NOMO-1 (cell line): ENCODE measurements around the gene EHHADH.
"Not testable (repeated sequence)": the region's sequence is repeated elsewhere in the genome, so short reads cannot be mapped to it uniquely, and the experiment has no call there.

Experiments used
- DNase-seq, 2 experiments: peaks; one replicate each; lab custom pipeline; 2025; ENCODE audit not compliant: unreplicated experiment in 2 of 2; lab: John Stamatoyannopoulos, UW

The EHHADH gene

GRCh38 chr3:185253133-185253532 is 716 bp downstream of the EHHADH start:
- DNase-seq, result not testable (repeated sequence)

DNA sequence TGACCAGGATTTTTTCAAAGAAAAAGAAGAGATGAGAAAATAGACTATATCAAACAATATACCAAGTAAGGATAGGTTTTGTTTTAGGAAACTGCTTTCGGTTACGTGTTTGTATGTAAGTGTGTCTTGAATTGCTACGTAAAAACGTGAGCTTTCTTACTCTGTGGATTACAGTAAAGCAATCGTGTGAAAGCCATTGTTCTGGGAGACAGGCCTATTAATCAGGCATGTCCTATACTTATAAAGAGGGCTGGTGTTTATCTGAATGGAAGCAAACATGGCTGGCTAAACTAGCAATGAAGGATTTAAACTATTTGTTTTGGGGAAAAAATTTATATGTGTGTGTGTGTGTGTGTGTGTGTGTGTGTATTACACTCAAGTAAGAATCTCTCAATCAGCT is 2.6 kb downstream of the EHHADH start:
- DNase-seq, result no peak

DNA sequence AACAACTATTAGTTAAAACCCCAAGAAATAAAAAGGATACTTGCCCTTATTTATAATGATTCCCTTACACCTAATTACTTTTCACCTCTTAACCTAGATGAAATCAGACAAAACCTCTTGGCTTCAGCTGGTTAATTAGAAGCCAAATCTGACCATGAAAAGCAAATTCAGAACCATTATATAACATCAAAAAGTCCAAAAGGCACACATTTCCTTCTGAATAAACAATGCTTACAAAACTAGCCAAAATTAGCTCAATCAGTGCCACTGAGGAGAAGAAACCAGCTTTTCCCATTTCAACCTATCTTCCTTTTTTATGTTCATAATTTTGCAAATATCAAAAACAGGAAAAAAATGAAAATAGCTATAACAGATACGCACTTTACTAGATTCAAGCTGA is 3.2 kb downstream of the EHHADH start:
- no peak for DNase-seq

DNA sequence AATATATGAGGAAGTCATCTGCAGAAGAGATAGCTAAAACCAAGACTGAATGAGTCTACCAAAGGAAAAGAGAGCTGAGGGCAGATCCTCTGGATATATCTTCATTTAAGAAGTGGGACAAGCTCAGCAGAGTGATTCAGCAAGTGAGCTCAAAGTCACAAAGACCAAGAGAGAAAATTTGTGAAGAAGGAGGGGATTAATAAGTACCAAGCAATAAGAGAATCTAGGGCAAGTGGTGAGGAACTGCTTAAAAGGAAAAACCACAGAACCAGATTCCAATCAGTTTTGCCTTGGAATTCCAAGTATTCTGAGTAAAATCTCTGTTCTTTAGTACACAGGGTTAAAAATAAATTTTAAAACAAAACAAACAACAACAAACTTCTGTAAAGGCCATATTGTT is 3.6 kb downstream of the EHHADH start:
- DNase-seq, result no peak

DNA sequence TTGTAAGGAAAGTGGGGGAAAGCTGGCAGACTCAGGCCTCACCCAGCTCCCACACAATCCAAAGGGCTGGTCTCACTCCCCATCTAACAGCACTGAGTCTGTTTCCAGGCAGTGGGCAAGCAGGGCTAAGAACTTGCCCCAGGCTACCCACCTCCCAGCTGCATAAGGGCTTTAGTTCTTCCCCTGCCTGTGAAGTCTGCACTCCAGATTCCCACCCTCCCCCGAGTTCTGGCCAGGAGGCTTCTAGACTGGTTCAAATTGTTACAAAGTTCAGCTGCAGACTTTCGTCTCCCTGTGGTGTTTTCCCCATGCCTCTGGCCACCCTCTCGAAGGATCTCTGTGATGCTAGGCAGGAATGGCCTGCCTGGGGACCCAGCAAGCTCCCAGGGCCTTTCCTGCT is 11.2 kb downstream of the EHHADH start:
- no peak for DNase-seq

DNA sequence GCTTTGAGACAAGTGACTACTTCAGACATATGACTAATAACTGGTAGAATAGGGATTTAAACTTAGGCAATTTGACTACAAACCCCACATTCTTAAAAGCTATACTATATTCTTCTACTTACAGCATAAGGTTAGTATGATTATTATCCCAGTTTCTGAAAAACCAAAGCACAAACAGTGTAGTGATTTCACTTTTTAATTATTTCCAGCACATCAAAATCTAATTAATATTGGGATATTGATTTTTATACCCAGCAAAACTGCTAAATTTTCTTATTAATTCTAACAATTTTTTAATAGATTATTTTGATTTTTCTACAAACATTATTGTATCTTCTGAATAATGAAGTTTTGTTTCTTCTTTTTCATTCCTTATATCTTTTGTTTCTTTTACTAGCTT is 16.9 kb downstream of the EHHADH start:
- no peak for DNase-seq

GRCh38 chr3:185233328-185233727 is 20.5 kb downstream of the EHHADH start:
- no peak for DNase-seq

- not testable (repeated sequence) for DNase-seq
Measured at GRCh38 chr3:185226526-185226925, 27.3 kb downstream of the EHHADH start.

DNA sequence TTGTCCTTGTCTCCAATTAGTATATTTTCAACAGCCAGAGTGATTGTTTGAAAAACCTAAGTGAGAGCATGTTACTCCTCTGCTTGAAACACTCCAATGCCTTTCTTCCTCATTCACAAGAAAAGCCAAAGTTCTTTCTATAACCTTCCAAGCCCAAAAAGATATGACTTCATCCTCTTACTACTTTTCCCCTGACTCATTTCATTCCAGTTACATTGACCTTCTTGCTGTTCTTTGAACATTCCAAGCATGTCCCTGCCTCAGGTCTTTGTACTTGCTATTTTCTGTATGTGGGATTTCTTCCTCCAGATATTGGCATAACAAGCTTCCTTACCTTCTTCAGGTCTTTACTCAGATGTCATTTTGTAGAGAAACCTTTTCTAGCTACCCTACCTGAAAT is 28.3 kb downstream of the EHHADH start:
- no peak for DNase-seq

DNA sequence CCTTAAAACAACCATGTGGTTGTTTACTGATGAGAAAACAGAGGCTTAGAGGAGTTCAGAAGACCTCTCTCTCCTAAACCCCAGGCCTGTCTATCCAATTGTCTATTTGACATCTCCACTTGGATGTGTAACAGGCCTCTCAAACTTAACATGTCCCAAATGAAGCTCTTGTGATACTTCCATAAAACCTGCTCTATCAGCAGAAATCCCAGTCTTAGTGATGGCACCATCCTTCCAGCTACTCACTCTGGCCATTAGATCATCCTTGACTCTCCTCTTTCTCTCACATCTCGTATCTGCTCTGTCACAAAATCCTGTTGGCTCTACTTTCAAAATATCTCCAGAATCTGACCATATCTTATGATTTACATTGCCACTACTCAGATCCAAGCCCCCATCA is 28.8 kb downstream of the EHHADH start:
- DNase-seq, result no peak

DNA sequence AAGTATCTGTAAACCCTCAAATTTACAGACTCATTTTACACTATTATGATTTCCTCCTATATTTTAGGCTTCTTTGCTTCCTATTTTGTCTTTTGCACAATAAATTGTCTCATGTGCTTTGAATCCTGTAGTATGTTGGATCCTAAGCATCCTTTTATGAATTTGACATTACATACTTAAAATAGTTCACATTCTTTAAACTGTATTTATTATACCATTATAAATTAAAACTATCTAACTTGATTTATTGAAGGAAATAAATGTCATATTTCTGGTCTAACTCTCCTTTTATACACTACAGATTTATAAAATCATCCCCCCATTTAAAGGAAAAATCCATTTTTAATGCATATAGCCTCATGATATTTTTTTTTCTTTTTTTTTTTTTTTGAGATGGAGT is 32.6 kb downstream of the EHHADH start:
- DNase-seq, result no peak

DNA sequence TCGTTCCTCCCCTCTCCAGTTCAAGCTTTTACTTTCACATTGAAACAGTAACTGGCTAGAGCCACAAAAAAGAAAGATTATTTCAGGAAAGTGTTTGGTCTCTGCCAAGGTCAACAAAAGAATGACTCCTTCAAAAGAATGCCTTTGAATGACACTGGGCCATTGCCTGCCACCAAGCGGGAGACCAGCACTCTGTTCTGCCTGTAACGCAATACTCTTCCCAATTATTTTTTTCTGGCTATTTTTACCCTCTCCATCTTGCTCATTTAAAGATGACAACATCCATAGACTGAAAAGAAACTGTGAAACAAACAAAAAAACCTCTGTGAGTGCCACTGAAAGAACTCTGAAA is 37.3 kb downstream of the EHHADH start:
- no peak for DNase-seq

DNA sequence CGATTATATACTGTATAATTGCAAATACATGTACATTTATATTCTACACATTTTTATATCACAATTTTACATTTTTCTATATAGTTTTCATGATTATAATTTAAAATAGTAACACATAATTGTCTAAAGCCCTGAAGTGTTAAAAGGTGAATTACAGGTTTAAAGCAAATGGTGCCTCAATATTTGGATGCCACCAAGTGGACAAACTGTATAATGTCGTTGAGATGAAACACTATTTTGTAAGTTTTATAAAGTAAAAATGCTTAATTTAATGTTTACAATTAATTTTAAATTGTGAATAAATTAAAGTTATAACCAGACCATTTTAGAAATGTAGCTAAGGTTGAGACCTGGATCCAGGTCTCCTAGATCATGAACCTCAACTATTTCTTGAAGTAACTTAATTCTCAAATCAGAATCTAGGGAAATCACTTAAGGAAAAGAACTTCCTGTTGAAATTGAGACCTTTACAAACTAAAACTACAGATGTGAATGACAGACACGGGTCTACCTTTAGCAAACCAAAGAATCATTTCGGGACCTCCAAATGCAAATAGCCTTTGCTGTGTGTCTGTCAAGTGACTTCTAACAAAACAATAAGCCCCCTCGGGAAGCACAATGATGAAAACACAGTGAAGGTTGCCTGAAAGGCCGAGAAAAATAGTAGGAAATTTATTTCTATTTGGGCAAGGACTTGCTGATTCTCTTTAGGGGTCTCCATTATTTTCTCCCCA is 37.8 kb downstream of the EHHADH start:
- peak in 1 of 2 experiments; percentile 13 for DNase-seq

DNA sequence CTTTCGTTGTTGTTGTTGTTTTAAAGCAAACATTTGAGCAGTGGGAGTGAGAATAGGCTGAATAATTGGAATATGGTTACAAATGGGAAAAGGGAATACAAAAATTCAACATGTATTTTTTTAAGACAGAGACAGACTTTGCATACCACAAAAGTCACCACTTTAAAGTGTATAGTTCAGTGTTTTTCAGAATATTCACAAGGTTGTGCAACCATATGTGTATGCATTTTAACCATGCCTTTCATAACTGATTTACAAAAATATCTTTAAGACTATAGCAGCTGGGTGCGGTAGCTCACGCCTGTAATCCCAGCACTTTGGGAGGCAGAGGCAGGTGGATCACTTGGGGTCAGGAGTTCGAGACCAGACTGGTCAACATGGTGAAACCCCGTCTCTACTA is 41.3 kb downstream of the EHHADH start:
- no peak for DNase-seq

DNA sequence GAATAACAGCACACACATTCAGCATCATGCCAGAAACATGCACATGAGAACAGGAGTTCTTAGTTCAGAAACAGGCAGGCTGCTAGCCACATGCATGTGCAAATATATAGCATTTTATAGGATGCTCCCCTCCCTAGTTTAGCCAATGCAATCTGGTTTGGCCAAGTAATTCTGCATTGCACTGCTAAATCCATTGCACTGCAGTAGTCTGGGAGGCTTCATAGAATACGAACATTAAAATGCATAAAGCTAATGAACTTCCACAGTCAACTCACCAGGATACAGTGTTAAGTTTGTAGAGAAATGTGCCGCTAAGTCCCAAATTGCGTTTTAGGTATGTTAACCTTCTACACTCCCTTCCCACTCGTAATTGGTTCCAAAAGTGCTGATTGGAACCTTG is 41.8 kb downstream of the EHHADH start:
- no peak for DNase-seq

- DNase-seq, result no peak
Measured at GRCh38 chr3:185210621-185211142, 43.2 kb downstream of the EHHADH start.

DNA sequence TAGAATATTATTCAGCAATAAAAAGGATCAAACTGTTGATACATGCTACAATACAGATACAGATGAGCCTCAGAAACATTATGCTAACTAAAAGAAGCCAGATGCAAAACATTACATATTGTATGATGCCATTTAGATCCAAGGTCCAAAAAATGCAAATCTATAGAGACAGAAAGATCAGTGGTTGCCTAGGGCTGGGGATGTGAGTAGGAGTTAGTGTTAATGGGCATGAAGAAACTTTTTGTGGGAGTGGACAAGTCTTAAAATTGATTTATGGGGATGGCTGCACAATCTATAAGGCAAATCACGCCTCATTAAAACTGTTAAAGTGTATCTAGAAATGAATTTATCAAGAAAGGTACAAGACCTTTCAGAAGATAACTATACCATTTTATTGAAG is 45.0 kb downstream of the EHHADH start:
- DNase-seq, result no peak

DNA sequence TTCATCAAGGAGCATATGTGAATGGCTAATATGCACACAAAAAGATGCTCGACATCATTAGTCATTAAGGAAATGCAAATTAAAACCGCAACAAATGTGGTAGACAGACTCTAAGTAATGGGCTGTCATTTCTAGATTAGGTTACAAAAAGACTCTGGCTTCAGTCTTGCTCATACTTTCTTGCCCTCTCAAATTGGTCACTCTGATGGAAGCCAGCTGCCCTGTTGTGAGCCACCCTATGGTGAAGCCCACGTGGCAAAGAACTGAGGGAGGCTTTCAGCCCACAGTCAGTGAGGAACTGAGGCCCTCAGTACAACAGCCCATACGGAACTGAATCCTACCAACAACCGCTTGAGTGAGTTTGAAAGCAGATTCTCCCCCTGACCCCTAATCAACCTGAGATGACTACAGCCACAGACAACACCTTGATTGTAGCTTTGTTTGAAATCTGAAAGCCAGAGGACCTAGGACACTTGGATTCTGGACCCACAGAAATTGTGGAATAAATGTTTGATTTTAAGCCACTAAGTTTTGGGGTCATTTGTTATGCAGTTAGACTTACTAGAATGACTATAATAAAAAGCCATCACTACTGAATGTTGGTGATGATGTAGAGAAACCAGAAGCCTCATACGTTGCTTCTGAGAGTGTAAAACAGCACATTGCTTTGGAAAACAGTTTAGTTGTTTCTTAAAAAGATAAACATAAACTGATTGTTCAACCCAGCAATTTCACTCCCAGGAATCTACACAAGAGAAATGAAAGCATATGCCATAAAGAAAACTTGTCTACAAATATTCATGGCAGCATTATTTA is 45.7 kb downstream of the EHHADH start:
- DNase-seq, result no peak

DNA sequence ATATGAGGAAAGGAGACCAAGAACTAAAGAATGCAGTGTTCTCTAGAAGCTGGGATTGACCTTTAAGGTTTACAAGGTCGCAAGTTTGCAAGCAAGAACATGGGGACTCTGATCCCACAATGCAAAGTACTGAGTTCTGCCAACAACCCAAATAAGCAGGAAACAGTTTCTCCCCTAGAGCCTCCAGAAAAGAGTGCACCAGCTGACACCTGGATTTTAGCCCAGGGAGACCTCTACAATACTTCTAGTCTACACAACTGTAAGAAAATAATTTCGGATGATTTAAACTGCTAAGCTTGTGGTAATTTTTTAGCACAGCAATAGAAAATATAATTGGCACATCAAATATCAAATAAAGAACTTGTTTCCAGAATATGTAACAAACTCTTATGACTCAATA is 46.4 kb downstream of the EHHADH start:
- DNase-seq, result no peak

DNA sequence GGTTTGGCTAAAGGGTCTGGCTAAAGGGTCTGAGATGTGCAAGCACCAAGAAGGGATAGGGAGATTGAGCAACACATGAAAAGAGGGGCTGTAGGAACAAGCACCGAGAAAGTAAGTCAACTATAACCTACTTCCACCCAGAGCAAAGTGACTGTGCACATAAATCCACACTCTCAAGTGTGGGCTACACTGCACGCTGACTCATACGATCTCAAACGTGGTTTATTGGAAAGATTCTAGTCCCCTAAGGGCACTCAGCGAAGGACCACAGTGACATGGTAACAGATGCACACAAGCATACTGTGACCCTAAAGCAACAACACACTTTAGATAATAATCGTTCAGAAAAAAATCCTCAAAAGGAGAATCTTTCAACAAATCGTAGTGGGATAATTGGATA is 48.0 kb downstream of the EHHADH start:
- no peak for DNase-seq

- no peak for DNase-seq
Measured at GRCh38 chr3:185204894-185205293, 49.0 kb downstream of the EHHADH start.

DNA sequence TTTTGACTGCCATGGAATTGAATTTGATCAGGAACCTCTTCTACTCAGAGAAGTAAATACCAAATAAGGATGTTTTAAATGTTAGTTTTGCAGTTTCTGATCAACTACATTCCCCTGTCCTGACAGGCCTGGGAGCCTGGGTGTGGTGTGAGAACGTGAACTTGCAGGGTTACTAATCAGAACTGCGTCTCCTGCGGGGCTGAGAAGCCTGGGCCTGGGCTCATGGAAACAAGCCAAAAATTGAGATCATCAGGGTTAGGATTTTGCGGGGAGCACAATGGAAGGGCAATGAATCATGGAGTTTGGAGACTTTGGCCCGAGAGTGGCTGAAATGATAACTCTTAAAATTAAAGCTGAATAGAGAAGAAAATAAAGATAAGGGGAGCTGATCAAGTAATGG is 53.2 kb downstream of the EHHADH start:
- DNase-seq, result no peak
